H1 (cell line): ENCODE data around the gene PTPRG. TPM values are rescaled to one million over a fixed set of nuclear protein-coding genes. Genes with fewer than 3 reads are reported as not detected.

Experiments used
- CTCF ChIA-PET: fragments of 300-600 bp; sonication (Branson Sonifier 250); formaldehyde crosslinking; loops from one replicate; lab custom pipeline; 2021; ENCODE audit not compliant: partially characterized antibody; lab: Charles Lee
- POLR2A ChIA-PET: fragments of 300-600 bp; sonication (Branson Sonifier 250); formaldehyde crosslinking; loops from one replicate; lab custom pipeline; 2021; ENCODE audit warnings: inconsistent platforms; ENCODE audit not compliant: partially characterized antibody; lab: Charles Lee
- DNase-seq, 2 experiments: peaks; one replicate each; pipeline versions ENCODE4 v3.0.0 to v3.0.0-alpha.2; 2010 to 2022; ENCODE audit warnings: low spot score in 2 of 2, low read depth in 1 of 2, mixed read lengths in 1 of 2
- FAIRE-seq: peaks from 2 replicates; lab custom pipeline; 2011; peaks lifted over from hg19 to GRCh38; lab: Jason Lieb, UNC
- H2AFZ ChIP-seq: 2 replicates; pipeline ENCODE4 v1.8.1; 2012; ENCODE audit warnings: low read length, inconsistent platforms
- H2AK5ac ChIP-seq: 2 replicates; pipeline ENCODE4 v1.6.1; 2013; ENCODE audit warnings: low read depth, low read length
- H2BK120ac ChIP-seq: replicated peaks from 2 replicates; pipeline ENCODE3; 2013; ENCODE audit warnings: low read depth, low read length, inconsistent platforms
- H2BK12ac ChIP-seq: 2 replicates; pipeline ENCODE4 v1.6.1; 2013; ENCODE audit warnings: low read depth, low read length
- H2BK15ac ChIP-seq: 2 replicates; pipeline ENCODE4 v1.6.1; 2013; ENCODE audit warnings: low read length
- H2BK20ac ChIP-seq: 2 replicates; pipeline ENCODE4 v1.6.1; 2013; ENCODE audit warnings: low read length
- H2BK5ac ChIP-seq: 2 replicates; pipeline ENCODE4 v1.6.1; 2013; ENCODE audit warnings: low read depth, low read length
- H3K14ac ChIP-seq: 2 replicates; pipeline ENCODE4 v1.6.1; 2013; ENCODE audit warnings: inconsistent platforms; ENCODE audit not compliant: insufficient read length
- H3K18ac ChIP-seq: 2 replicates; pipeline ENCODE4 v1.6.1; 2013; ENCODE audit warnings: low read length; ENCODE audit errors: extremely low read depth
- H3K23ac ChIP-seq: 2 replicates; pipeline ENCODE4 v1.6.1; 2013; ENCODE audit warnings: inconsistent platforms; ENCODE audit not compliant: insufficient read length
- H3K23me2 ChIP-seq: 2 replicates; pipeline ENCODE4 v1.6.1; 2013; ENCODE audit warnings: low read depth, low read length
- H3K27ac ChIP-seq: 2 replicates; pipeline ENCODE4 v1.6.1; 2011; ENCODE audit warnings: low read depth, low read length, inconsistent platforms
- H3K27me3 ChIP-seq, 4 experiments: replicated peaks in 1 of 4; 1 replicate in 1 of 4; 2 replicates in 3 of 4; pipeline versions ENCODE4 v1.6.1 to v1.8.1; 2011 to 2013; ENCODE audit warnings: low read length in 3 of 4, mild to moderate bottlenecking in 3 of 4, inconsistent platforms in 2 of 4, mixed read lengths in 2 of 4, moderate library complexity in 1 of 4; ENCODE audit not compliant: control insufficient read depth in 3 of 4, insufficient read depth in 3 of 4; ENCODE audit errors: extremely low read depth in 1 of 4
- H3K36me3 ChIP-seq, 4 experiments: 2 replicates each; pipeline versions ENCODE4 v1.6.1 to v1.8.1; 2011 to 2013; ENCODE audit warnings: mild to moderate bottlenecking in 4 of 4, low read length in 3 of 4, moderate library complexity in 2 of 4, control low read depth in 1 of 4, inconsistent platforms in 1 of 4; ENCODE audit not compliant: insufficient read depth in 4 of 4, control insufficient read depth in 2 of 4
- H3K4ac ChIP-seq: replicated peaks from 2 replicates; pipeline ENCODE3; 2013; ENCODE audit warnings: low read length, low read depth, mixed read lengths, inconsistent platforms; ENCODE audit not compliant: insufficient read length
- H3K4me1 ChIP-seq, 4 experiments: replicated peaks in 1 of 4; 1 replicate in 1 of 4; 2 replicates in 3 of 4; pipeline versions ENCODE4 v1.6.1 to v1.8.1; 2011 to 2013; ENCODE audit warnings: low read length in 3 of 4, inconsistent platforms in 2 of 4, mixed read lengths in 1 of 4; ENCODE audit not compliant: insufficient read depth in 4 of 4, control insufficient read depth in 3 of 4
- H3K4me2 ChIP-seq, 2 experiments: 2 replicates each; pipeline versions ENCODE4 v1.6.1 to v1.8.1; 2011 to 2013; ENCODE audit warnings: low read depth in 2 of 2, low read length in 2 of 2, control low read depth in 1 of 2, inconsistent platforms in 1 of 2, mild to moderate bottlenecking in 1 of 2; ENCODE audit not compliant: insufficient read depth in 1 of 2
- H3K4me3 ChIP-seq, 4 experiments: fragments of 200-600, 300-600 bp in 1 of 4; sonication (generic), shearing (Covaris generic), sonication (Bioruptor Twin) in 1 of 4; 2 replicates each; pipeline versions ENCODE4 v1.5.1 to v1.8.1; 2011 to 2016; ENCODE audit warnings: low read length in 4 of 4, low read depth in 3 of 4, control low read depth in 2 of 4, inconsistent platforms in 2 of 4, mild to moderate bottlenecking in 2 of 4, mixed read lengths in 1 of 4, moderate library complexity in 1 of 4; ENCODE audit not compliant: insufficient read depth in 2 of 4; ENCODE audit errors: extremely low read depth in 1 of 4
- H3K56ac ChIP-seq: replicated peaks from 2 replicates; pipeline ENCODE3; 2013; ENCODE audit warnings: low read depth, mild to moderate bottlenecking, mixed read lengths, low read length, inconsistent platforms; ENCODE audit not compliant: insufficient read length
- H3K79me1 ChIP-seq: 2 replicates; pipeline ENCODE4 v1.6.1; 2013; ENCODE audit warnings: low read depth, low read length, control low read depth
- H3K79me2 ChIP-seq, 2 experiments: 2 replicates each; pipeline versions ENCODE4 v1.6.1 to v1.8.1; 2012 to 2013; ENCODE audit warnings: low read length in 2 of 2, mild to moderate bottlenecking in 2 of 2, inconsistent platforms in 1 of 2; ENCODE audit not compliant: insufficient read depth in 2 of 2, control insufficient read depth in 1 of 2
- H3K9ac ChIP-seq, 4 experiments: replicated peaks in 1 of 4; 1 replicate in 1 of 4; 2 replicates in 3 of 4; pipeline versions ENCODE4 v1.6.1 to v1.8.1; 2011 to 2013; ENCODE audit warnings: low read depth in 3 of 4, low read length in 3 of 4, control low read depth in 2 of 4, mild to moderate bottlenecking in 2 of 4, moderate library complexity in 2 of 4, inconsistent platforms in 1 of 4; ENCODE audit errors: extremely low read depth in 1 of 4
- H3K9me3 ChIP-seq, 2 experiments: 2 replicates each; pipeline versions ENCODE4 v1.6.1 to v1.8.1; 2012 to 2013; ENCODE audit warnings: mild to moderate bottlenecking in 2 of 2, moderate library complexity in 2 of 2, control low read depth in 1 of 2, inconsistent platforms in 1 of 2, low read depth in 1 of 2, low read length in 1 of 2, mixed read lengths in 1 of 2; ENCODE audit not compliant: insufficient read depth in 2 of 2
- H4K20me1 ChIP-seq, 2 experiments: replicated peaks in 1 of 2; 2 replicates each; pipeline versions ENCODE3 to v1.8.1; 2011 to 2013; ENCODE audit warnings: inconsistent platforms in 2 of 2, low read length in 2 of 2, mild to moderate bottlenecking in 1 of 2; ENCODE audit not compliant: insufficient read depth in 2 of 2, control insufficient read depth in 1 of 2
- H4K5ac ChIP-seq: 2 replicates; pipeline ENCODE4 v1.6.1; 2013; ENCODE audit warnings: low read length, low read depth, mixed read lengths, inconsistent platforms; ENCODE audit not compliant: insufficient read length
- H4K8ac ChIP-seq: 2 replicates; pipeline ENCODE4 v1.8.0; 2013; ENCODE audit warnings: mild to moderate bottlenecking, moderate library complexity, low read length, inconsistent platforms; ENCODE audit not compliant: insufficient read depth; ENCODE audit errors: extremely low read depth
- H4K91ac ChIP-seq: replicated peaks from 2 replicates; pipeline ENCODE3; 2013; ENCODE audit warnings: low read length, mixed read lengths, inconsistent platforms; ENCODE audit not compliant: insufficient read length
- ATF2 ChIP-seq: IDR thresholded peaks from 2 replicates; pipeline ENCODE4 v1.6.1; 2012; ENCODE audit warnings: low read length, inconsistent platforms
- BACH1 ChIP-seq: IDR thresholded peaks from 2 replicates; pipeline ENCODE4 v1.6.1; 2012; ENCODE audit warnings: low read length, improper control_type of control experiment
- BCL11A ChIP-seq, 2 experiments: IDR thresholded peaks; one replicate each; pipeline ENCODE4 v1.6.1; 2011; ENCODE audit warnings: low read depth in 2 of 2, low read length in 2 of 2, mild to moderate bottlenecking in 2 of 2
- CEBPB ChIP-seq: IDR thresholded peaks from 2 replicates; pipeline ENCODE4 v1.6.1; 2012; ENCODE audit warnings: low read depth, low read length
- FOSL1 ChIP-seq: IDR thresholded peaks from 2 replicates; pipeline ENCODE4 v1.6.1; 2011; ENCODE audit warnings: mild to moderate bottlenecking, low read depth, low read length, moderate library complexity; ENCODE audit not compliant: insufficient read depth
- PHF8 ChIP-seq: fragments of 200-600 bp; sonication (generic); conservative IDR thresholded peaks from 2 replicates; pipeline ENCODE4 v1.7.1; 2012; ENCODE audit warnings: low read depth, mild to moderate bottlenecking, inconsistent platforms, low read length, moderate library complexity
- RXRA ChIP-seq: IDR thresholded peaks from 2 replicates; pipeline ENCODE4 v1.6.1; 2011; ENCODE audit warnings: low read depth, mild to moderate bottlenecking, low read length, moderate library complexity; ENCODE audit not compliant: insufficient read depth
- SIX5 ChIP-seq: IDR thresholded peaks from 2 replicates; pipeline ENCODE4 v1.6.1; 2011; ENCODE audit warnings: mild to moderate bottlenecking, low read depth, low read length
- SP1 ChIP-seq: IDR thresholded peaks from 2 replicates; pipeline ENCODE4 v1.6.1; 2011; ENCODE audit warnings: low read depth, low read length
- TAF7 ChIP-seq: optimal IDR thresholded peaks from 2 replicates; pipeline ENCODE3; 2011; ENCODE audit warnings: low read depth, mild to moderate bottlenecking, inconsistent platforms, low read length, moderate library complexity, borderline replicate concordance
- TEAD4 ChIP-seq: IDR thresholded peaks from 2 replicates; pipeline ENCODE4 v1.6.1; 2012; ENCODE audit warnings: low read depth, low read length, inconsistent platforms, mixed read lengths
- WGBS, 2 experiments: shearing (Covaris generic) in 1 of 2; methylation state at CpG; one replicate each; pipeline versions ENCODE4 v1.1.6 to v1.1.7; 2013 to 2015; ENCODE audit warnings: low lambda C conversion rate in 2 of 2, mixed read lengths in 2 of 2, inconsistent platforms in 1 of 2, low coverage in 1 of 2, missing lambda C conversion rate in 1 of 2; ENCODE audit not compliant: insufficient replicate concordance in 2 of 2, insufficient coverage in 1 of 2, insufficient read length in 1 of 2; ENCODE audit errors: extremely low coverage in 1 of 2, missing lambda C conversion rate in 1 of 2; 5-methylcytosine and 5-hydroxymethylcytosine counted together
- polyA plus RNA-seq, 7 experiments: library from polyadenylated mRNA; depleted of rRNA in 3 of 7; stranded (reverse) in 5 of 7; unstranded in 2 of 7; fragments of >200 nt in 5 of 7; fragments of 200-250 nt in 2 of 7; gene quantifications; 1 replicate in 5 of 7; 2 replicates in 1 of 7; 4 replicates in 1 of 7; pipeline versions ENCODE4 v1.2.1 to v1.2.3, GENCODE V29; 2011 to 2013; ENCODE audit warnings: missing spikeins in 2 of 7, mixed read lengths in 2 of 7
- total RNA-seq: library from RNA; stranded (reverse); fragmentation: NEBNext Ultra II Directional; extraction: Animal tissue kit (Norgen Biotek cat#: 25700); gene quantifications from 2 replicates; pipeline ENCODE4 v1.2.1, GENCODE V29; 2021

PTPRG gene
- total and polyA plus RNA-seq, 2 of the 8 experiments (the other 6 are each of a cell fraction or from before 2014, with no cell fraction given), result 23.3 to 96.2 TPM

GRCh38 chr3:62261121-62261520 is 699.8 kb downstream of the PTPRG start:
- H3K4ac ChIP-seq, result no peak overlapping the region
- WGBS, 2 experiments, result 85% methylated on average over 3 of the region's 3 CpGs; no CpG with 5 or more reads in 1 of the 2 experiments
- no peak overlapping the region for H4K8ac ChIP-seq
- H3K14ac ChIP-seq, result no peak overlapping the region
- H4K20me1 ChIP-seq, result no peaks in the 10 kb centered on the region
- H2AK5ac ChIP-seq, result no peak overlapping the region
- no peak overlapping the region for H3K27ac ChIP-seq
- no peak overlapping the region for H2AFZ ChIP-seq
- CTCF ChIA-PET, result interaction anchor here (1.4 to 2.8 kb wide), 2 partner anchors 31 to 60 kb away, joined by 3 to 12 read pairs; no protein-coding TSS in a partner anchor
- no peaks in the 10 kb centered on the region for H3K27me3 ChIP-seq
- H3K9ac ChIP-seq, result no peak overlapping the region
- no peak overlapping the region for H2BK120ac ChIP-seq
- H2BK20ac ChIP-seq, result no peak overlapping the region
- peak; percentile 62 for FAIRE-seq
- H2BK15ac ChIP-seq, result no peak overlapping the region
- H3K4me1 ChIP-seq, result no peaks in the 10 kb centered on the region
- POLR2A ChIA-PET, result interaction anchor here (0.6 kb wide), 1 partner anchor 11 kb away, joined by 3 read pairs; no protein-coding TSS in a partner anchor
- H3K9me3 ChIP-seq, result no peaks in the 10 kb centered on the region
- peaks cover 4 to 12% (median 10%) of the 10 kb centered on the region in 4 experiments; a peak in 7 of 8 replicates for H3K36me3 ChIP-seq
- no peak for TF ChIP-seq BACH1
- TF ChIP-seq PHF8, result no peak
- no peak for TF ChIP-seq SIX5
- TF ChIP-seq TEAD4, result no peak
- no peak for TF ChIP-seq TAF7
- TF ChIP-seq SP1, result no peak
- no peak for TF ChIP-seq FOSL1
- TF ChIP-seq RXRA, result no peak
- TF ChIP-seq ATF2, result no peak
- TF ChIP-seq CEBPB, result no peak
- TF ChIP-seq BCL11A (IDR thresholded peaks at IDR 0.05; ENCODE audit: low read depth in 2 of 2, low read length in 2 of 2), result no peak
- TF ChIP-seq, all 59 proteins: peak for 0
- no peaks in the 10 kb centered on the region for H3K79me1 ChIP-seq
- H2BK5ac ChIP-seq, result no peak overlapping the region
- H4K5ac ChIP-seq, result no peak overlapping the region
- no peaks in the 10 kb centered on the region for H3K23me2 ChIP-seq
- no peak overlapping the region for H4K91ac ChIP-seq
- H2BK12ac ChIP-seq, result no peak overlapping the region
- H3K56ac ChIP-seq, result no peak overlapping the region
- H3K4me2 ChIP-seq, result no peak overlapping the region
- DNase-seq, result no peak
- no peak overlapping the region for H3K4me3 ChIP-seq
- no peak overlapping the region for H3K23ac ChIP-seq
- no peaks in the 10 kb centered on the region for H3K79me2 ChIP-seq
- H3K18ac ChIP-seq, result no peak overlapping the region
